ENCODE data around the gene ABHD15. TPM values are rescaled to one million over a fixed set of nuclear protein-coding genes. Genes with fewer than 3 reads are reported as not detected.

The ABHD15 gene
- total and polyA plus RNA-seq, 2 donors (not counting 1 experiment from before 2014, with no cell fraction given), result 10.9 to 44.1 TPM

DNA sequence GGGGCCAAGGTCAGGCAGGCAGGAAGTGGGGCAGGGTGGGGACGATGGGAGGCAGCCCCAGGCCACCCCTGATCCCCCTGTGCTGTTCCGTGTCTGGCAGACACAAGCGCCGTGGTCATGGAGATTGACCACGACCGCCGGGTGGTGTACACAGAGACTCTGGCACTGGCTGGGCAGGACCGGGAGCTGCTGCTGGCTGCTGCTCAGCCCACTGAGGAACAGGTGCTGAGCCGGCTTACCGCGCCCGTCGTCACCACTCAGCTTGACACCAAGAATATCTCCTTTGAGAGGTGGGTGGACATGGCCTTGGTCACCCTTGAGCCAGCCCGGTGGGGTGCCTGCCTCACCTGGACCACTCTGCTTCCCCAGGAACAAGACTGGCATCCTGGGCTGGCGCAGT is 42.1 kb upstream of the ABHD15 start:
- Histone ChIP-seq H3K4me1 (ENCODE audit: control insufficient read depth in 2 of 2, insufficient read depth in 2 of 2, low read length in 2 of 2) (peaks cover 10 to 11% of the 10 kb centered on the region in 2 donors), H3K27ac (ENCODE audit: low read length in 2 of 2) (no peak overlapping the region), H4K20me1 (ENCODE audit: control insufficient read depth, insufficient read depth, low read length, poor library complexity, severe bottlenecking) (peaks cover 5% of the 10 kb centered on the region), H3K4me3 (ENCODE audit: control extremely low read depth in 1 of 5, extremely low read depth in 1 of 5, insufficient read depth in 1 of 5, low read depth in 2 of 5, low read length in 4 of 5) (no peak overlapping the region), H3K79me2 (ENCODE audit: control insufficient read depth, insufficient read depth, low read length) (no peaks in the 10 kb centered on the region), H3K9ac (ENCODE audit: low read length) (no peak overlapping the region), H3K4me2 (replicated peaks; ENCODE audit: low read depth, low read length, poor library complexity, severe bottlenecking) (no peak overlapping the region), H2AFZ (ENCODE audit: insufficient read depth, low read depth, low read length, poor library complexity, severe bottlenecking) (no peak overlapping the region), H3K27me3 (replicated peaks in 1 of 4; ENCODE audit: control extremely low read depth in 1 of 4, control insufficient read depth in 3 of 4, insufficient read depth in 4 of 4, low read length in 3 of 4) (peaks cover 0 to 5% (median 0%) of the 10 kb centered on the region in 4 experiments), H3K9me3 (ENCODE audit: control extremely low read depth in 1 of 3, control insufficient read depth in 2 of 3, insufficient read depth in 1 of 3, low read length in 2 of 3) (no peaks in the 10 kb centered on the region), H3K36me3 (replicated peaks in 1 of 2; ENCODE audit: control extremely low read depth in 1 of 2, control insufficient read depth in 1 of 2, extremely low read depth in 1 of 2, insufficient read depth in 2 of 2, low read length in 1 of 2) (no peaks in the 10 kb centered on the region)
- no peak overlapping the region for H3K4me3 Mint-ChIP-seq
- no peaks in the 10 kb centered on the region for H3K27me3 Mint-ChIP-seq
- ChIA-PET POLR2A (no interaction called here), CTCF (interaction anchor here (0.6 to 15.4 kb wide), 5 partner anchors 9 to 176 kb away, joined by 4 to 336 read pairs (median 6); partner anchors contain the start of genes ABHD15, GIT1 and TP53I13)
- 96% methylated on average over 11 of the region's 15 CpGs for WGBS (ENCODE audit: insufficient coverage)
- DNase-seq (no peak), ATAC-seq (ENCODE audit: low read depth) (no peak)
- peaks cover 4% of the 10 kb centered on the region for H3K4me1 Mint-ChIP-seq
- no peaks in the 10 kb centered on the region for H3K9me3 Mint-ChIP-seq (ENCODE audit: insufficient read depth)
- no peak for TF ChIP-seq EZH2 (IDR thresholded peaks at IDR 0.05; ENCODE audit: borderline replicate concordance, insufficient read depth, low read depth, low read length, poor library complexity, severe bottlenecking)
- TF ChIP-seq, protein P1, sequence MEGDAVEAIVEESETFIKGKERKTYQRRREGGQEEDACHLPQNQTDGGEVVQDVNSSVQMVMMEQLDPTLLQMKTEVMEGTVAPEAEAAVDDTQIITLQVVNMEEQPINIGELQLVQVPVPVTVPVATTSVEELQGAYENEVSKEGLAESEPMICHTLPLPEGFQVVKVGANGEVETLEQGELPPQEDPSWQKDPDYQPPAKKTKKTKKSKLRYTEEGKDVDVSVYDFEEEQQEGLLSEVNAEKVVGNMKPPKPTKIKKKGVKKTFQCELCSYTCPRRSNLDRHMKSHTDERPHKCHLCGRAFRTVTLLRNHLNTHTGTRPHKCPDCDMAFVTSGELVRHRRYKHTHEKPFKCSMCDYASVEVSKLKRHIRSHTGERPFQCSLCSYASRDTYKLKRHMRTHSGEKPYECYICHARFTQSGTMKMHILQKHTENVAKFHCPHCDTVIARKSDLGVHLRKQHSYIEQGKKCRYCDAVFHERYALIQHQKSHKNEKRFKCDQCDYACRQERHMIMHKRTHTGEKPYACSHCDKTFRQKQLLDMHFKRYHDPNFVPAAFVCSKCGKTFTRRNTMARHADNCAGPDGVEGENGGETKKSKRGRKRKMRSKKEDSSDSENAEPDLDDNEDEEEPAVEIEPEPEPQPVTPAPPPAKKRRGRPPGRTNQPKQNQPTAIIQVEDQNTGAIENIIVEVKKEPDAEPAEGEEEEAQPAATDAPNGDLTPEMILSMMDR (IDR thresholded peaks at IDR 0.05), result no peak
- no peak overlapping the region for H3K27ac Mint-ChIP-seq
- intact Hi-C loops (cut with micrococcal nuclease), result no loop called here

DNA sequence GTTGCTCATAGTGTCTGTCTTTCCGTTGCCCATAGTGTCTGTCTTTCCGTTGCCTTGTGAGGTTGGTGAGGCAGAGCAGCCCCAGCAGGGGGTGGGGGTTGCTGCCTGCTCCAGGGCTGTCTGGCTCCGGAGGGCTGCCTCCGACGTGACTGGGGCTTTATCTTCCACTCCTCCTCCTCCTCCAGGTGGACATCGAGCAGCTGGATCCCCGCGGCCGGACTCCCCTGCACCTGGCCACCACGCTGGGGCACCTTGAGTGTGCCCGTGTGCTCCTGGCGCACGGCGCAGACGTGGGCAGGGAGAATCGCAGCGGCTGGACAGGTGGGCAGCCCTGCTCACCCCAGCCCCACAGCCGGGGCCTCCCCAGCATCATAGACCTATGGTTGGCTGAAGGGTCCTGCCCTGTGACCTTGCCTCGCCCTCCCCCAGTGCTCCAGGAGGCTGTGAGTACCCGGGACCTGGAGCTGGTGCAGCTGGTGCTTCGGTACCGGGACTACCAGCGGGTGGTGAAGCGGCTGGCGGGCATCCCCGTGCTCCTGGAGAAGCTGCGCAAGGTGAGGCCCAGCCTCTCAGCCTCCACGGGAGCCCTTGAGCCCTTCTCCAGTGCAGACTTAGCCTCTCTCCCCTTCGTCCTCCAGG is 40.8 kb upstream of the ABHD15 start:
- POLR2A ChIA-PET, result interaction anchor here (1.0 kb wide), 1 partner anchor 15 kb away, joined by 3 read pairs; the partner anchor contains the start of gene ANKRD13B
- no peaks in the 10 kb centered on the region for H3K79me2 ChIP-seq (ENCODE audit: control insufficient read depth, insufficient read depth, low read length)
- H3K4me3 Mint-ChIP-seq, result no peak overlapping the region
- H3K27ac Mint-ChIP-seq, result no peak overlapping the region
- intact Hi-C loops (cut with micrococcal nuclease), result no loop called here
- no peak overlapping the region for H3K27ac ChIP-seq (ENCODE audit: low read length in 2 of 2)
- no peak overlapping the region for H3K9ac ChIP-seq (ENCODE audit: low read length)
- no peak for DNase-seq
- H2AFZ ChIP-seq (ENCODE audit: insufficient read depth, low read depth, low read length, poor library complexity, severe bottlenecking), result no peak overlapping the region
- H3K27me3 ChIP-seq (replicated peaks in 1 of 4; ENCODE audit: control extremely low read depth in 1 of 4, control insufficient read depth in 3 of 4, insufficient read depth in 4 of 4, low read length in 3 of 4), result no peaks in the 10 kb centered on the region
- TF ChIP-seq, protein P1 (IDR thresholded peaks at IDR 0.05), result no peak
- TF ChIP-seq EZH2 (IDR thresholded peaks at IDR 0.05; ENCODE audit: borderline replicate concordance, insufficient read depth, low read depth, low read length, poor library complexity, severe bottlenecking), result no peak
- H4K20me1 ChIP-seq (ENCODE audit: control insufficient read depth, insufficient read depth, low read length, poor library complexity, severe bottlenecking), result no peaks in the 10 kb centered on the region
- CTCF ChIA-PET, result interaction anchor here (1.2 to 15.4 kb wide), 6 partner anchors 10 to 30 kb away, joined by 3 to 336 read pairs (median 5); partner anchors contain the start of genes ABHD15, GIT1 and TP53I13
- no peaks in the 10 kb centered on the region for H3K27me3 Mint-ChIP-seq
- H3K4me2 ChIP-seq (replicated peaks; ENCODE audit: low read depth, low read length, poor library complexity, severe bottlenecking), result no peak overlapping the region
- WGBS (ENCODE audit: insufficient coverage), result 99% methylated on average over 25 of the region's 29 CpGs
- peaks cover 0 to 1% of the 10 kb centered on the region in 2 donors for H3K4me1 ChIP-seq (ENCODE audit: control insufficient read depth in 2 of 2, insufficient read depth in 2 of 2, low read length in 2 of 2)
- no peaks in the 10 kb centered on the region for H3K9me3 ChIP-seq (ENCODE audit: control extremely low read depth in 1 of 3, control insufficient read depth in 2 of 3, insufficient read depth in 1 of 3, low read length in 2 of 3)
- ATAC-seq (ENCODE audit: low read depth), result no peak
- peaks cover 1% of the 10 kb centered on the region for H3K4me1 Mint-ChIP-seq
- H3K36me3 ChIP-seq (replicated peaks in 1 of 2; ENCODE audit: control extremely low read depth in 1 of 2, control insufficient read depth in 1 of 2, extremely low read depth in 1 of 2, insufficient read depth in 2 of 2, low read length in 1 of 2), result no peaks in the 10 kb centered on the region
- no peak overlapping the region for H3K4me3 ChIP-seq (ENCODE audit: control extremely low read depth in 1 of 5, extremely low read depth in 1 of 5, insufficient read depth in 1 of 5, low read depth in 2 of 5, low read length in 4 of 5)
- no peaks in the 10 kb centered on the region for H3K9me3 Mint-ChIP-seq (ENCODE audit: insufficient read depth)

Measured in B cell (primary cell).